Activated naive CD4-positive, alpha-beta T cell (primary cell): ENCODE results near the gene ELK4.

ENCODE experiments used
- DNase-seq, 4 experiments: peaks; one replicate each; lab custom pipeline; 2025; lab: John Stamatoyannopoulos, UW

The ELK4 gene

DNA sequence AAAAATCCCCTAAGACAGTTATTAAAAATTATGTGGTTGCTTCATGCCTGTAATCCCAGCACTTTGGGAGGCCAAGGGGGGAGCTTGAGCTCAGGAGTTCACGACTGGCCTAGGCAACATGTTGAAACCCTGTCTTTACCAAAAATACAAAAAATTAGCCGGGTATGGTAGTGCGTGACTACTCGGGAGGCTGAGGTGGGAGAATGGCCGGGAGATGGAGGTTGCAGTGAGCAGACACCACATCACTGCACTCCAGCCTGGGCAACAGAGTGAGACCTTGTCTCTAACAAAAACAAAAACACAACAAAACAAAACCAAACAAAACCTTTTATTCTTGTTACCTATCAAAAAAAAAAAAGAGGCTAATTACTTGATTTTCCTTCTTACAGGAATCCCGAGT, 2.1 kb downstream of the ELK4 start:
- no peak for DNase-seq

DNA sequence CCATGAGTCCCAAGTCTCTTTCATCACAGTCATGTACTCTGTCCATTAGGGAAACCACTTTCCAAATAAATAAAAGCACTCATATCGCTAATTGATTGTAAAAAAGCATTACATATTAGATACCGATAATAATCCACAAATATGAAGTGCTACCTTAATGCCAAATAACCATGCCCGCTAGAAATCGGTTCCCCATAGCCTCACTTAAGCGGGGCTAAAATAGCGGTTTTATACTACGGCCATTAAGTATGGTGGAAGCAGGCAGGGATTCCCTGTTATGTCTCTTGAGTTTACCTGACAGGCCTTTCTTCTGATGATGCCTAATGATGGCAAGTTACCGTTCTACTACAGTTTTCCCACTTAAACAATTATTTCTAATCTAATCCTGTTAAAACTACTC, 3.9 kb downstream of the ELK4 start:
- DNase-seq: no peak

DNA sequence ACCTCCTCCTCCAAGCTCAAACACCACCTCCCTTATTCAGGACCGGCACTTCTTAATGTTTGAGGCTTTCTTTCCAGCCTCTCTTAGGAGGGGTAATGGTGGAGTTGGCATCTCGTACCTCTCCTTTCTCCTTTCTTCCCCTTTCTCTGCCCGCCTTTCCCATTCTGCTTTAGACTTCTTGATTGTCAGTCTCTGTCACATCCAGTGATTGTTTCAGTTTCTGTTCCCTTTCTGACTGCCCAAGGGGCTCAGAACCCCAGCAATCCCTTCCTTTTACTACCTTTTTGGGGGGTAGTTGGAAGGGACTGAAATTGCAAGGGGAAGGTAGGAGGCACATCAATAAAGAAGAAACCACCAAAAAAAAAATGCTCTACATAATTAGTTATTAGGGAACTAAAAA, 5.6 kb downstream of the ELK4 start:
- no peak for DNase-seq

DNA sequence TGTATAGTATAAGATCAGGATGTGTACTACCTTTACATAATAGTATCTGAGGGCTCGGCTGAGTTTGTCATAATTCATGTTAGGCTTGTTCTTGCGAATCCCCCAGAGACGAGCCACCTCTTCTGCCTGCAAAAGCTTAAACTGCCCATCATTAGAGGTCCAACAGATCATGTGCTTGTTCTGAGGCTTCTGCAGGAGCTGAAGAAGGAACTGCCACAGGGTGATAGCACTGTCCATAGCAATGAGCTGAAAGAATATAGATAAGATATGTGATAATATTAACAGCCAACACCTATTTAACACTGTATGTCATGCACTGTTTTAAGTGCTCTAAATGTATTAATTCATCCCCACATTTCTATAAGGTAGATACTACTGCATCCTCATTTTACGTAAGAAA, 8.2 kb downstream of the ELK4 start:
- no peak for DNase-seq

DNA sequence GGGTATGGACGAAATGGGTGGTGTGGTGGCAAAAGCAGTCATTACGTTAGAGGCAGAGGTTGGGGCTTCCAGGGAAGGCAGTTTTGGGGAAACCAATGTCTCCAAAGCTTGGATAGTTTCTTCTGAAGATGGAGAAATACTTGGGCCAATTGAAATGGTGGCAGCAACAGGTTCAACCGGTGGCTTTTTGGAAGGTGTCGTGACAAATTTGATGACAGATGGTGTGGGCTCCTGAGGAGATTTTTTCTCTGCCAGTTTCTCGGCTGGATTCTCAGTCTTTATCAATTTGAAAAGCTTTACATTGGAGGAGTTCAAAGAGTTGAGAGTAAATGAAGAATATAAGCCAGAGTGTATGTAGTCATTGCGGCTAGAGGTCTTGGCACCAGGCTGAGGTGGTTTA, 11.5 kb downstream of the ELK4 start:
- DNase-seq: no peak

DNA sequence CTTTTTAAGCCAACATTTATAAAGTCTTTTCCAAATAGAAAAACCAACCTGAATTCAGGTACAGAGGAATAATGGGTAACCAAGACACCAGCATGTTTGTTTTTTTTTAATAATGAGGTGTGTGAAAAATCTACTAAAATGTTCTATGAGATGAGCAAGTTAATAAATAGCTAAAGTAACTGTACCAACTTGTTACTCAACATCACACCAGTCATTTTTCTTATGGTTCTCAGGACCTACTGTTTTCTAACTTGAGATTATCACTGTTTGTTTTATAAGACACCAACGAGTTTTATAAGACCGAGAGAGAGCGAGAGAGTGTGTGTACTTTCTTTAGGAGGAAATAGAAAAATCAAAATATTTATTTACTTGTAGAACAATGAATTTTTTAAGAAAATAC, 12.4 kb downstream of the ELK4 start:
- DNase-seq: no peak

- no peak for DNase-seq
Observed at GRCh38 chr1:205616563-205617293, 15.1 kb downstream of the ELK4 start.

- no peak for DNase-seq
Observed at GRCh38 chr1:205615789-205616188, 16.0 kb downstream of the ELK4 start.

DNA sequence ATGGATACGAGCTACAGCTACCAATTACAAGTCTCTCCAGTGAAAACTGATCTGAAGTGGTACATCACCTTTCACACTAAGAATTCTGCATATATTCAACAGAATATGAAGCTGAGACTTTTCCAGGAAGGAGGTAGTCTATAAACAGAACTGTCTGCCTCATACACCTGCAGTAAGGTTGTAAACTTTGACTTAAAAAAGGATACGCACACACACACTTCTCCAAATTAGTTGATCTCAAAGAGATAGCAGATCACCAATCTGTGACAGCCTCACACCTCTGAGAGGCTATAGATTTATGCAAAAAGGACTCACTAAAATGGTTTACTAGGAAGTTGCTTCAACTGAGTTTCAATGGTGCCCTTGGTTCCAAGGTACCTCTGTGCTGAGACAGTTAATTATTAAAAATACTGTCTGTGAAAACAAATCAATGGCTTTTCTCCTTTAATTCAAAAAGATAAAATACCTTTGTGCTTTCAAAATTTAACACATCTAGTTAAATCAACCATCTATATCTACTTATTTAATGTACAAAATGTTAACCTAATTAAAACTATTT, 17.9 kb downstream of the ELK4 start:
- DNase-seq: no peak

GRCh38 chr1:205612556-205612955, 19.3 kb downstream of the ELK4 start:
- no peak for DNase-seq

- DNase-seq: no peak
Observed at GRCh38 chr1:205612104-205612503, 19.7 kb downstream of the ELK4 start.

GRCh38 chr1:205610901-205611466, 20.8 kb downstream of the ELK4 start:
- DNase-seq: no peak

DNA sequence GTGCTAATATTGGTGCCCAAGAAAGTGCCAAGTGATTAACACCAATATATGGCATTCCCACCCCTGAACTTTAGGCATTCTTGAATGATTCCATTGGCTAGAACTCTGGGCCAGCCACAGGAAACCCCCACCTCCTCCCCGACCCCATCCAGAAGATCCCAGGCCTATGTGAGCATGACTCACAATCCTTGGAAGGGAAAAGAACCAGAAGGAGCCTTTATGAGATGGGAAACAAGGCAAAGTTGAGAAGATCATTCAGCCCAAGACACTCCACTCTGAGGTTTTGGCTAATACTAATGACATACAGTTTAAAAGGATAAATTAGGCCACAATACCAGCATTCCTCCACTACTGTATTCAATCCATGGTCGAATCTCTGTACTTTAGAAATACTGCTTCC, 21.8 kb downstream of the ELK4 start:
- no peak for DNase-seq

- DNase-seq: no peak
Observed at GRCh38 chr1:205604825-205605505, 26.8 kb downstream of the ELK4 start.

- DNase-seq: no peak
Observed at GRCh38 chr1:205604059-205604458, 27.8 kb downstream of the ELK4 start.

DNA sequence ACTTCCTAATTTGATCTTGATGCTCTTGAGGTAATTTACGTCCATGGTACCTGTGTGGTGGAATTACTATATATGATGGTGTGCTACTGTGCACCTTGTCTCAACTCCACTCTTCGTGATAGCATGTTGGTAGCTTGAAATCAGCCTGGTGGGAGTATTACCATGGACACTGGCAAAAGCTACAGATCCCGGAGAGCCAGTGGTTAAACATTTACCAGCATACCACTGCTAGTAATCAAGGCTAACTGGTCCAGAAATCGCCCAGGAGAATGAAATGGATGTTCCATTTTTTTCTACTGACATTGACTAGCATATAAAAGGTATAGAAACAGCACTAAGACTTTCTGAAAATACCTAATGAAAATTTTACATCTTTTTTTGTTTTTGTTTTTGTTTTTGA, 30.6 kb downstream of the ELK4 start:
- DNase-seq: no peak

DNA sequence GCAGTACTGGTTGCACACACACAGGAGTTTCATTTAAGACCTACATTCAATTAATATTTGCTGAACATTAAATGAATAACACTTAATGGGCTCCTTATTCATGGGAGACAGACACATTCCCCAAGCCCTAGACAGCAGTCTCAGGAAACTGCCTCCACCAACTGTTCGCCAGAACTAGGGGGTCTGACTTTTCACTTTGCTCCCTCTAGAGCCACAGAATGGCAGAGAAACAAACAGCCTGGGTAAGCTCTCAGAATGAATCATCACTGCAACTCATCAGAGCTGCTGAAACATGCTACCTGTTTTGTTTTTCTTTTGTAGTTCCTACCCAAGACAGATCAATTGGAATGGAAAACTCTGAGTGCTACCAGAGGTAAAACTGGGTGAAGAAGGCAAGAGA, 31.7 kb downstream of the ELK4 start:
- no peak for DNase-seq

GRCh38 chr1:205599669-205600042, 32.2 kb downstream of the ELK4 start:
- no peak for DNase-seq

DNA sequence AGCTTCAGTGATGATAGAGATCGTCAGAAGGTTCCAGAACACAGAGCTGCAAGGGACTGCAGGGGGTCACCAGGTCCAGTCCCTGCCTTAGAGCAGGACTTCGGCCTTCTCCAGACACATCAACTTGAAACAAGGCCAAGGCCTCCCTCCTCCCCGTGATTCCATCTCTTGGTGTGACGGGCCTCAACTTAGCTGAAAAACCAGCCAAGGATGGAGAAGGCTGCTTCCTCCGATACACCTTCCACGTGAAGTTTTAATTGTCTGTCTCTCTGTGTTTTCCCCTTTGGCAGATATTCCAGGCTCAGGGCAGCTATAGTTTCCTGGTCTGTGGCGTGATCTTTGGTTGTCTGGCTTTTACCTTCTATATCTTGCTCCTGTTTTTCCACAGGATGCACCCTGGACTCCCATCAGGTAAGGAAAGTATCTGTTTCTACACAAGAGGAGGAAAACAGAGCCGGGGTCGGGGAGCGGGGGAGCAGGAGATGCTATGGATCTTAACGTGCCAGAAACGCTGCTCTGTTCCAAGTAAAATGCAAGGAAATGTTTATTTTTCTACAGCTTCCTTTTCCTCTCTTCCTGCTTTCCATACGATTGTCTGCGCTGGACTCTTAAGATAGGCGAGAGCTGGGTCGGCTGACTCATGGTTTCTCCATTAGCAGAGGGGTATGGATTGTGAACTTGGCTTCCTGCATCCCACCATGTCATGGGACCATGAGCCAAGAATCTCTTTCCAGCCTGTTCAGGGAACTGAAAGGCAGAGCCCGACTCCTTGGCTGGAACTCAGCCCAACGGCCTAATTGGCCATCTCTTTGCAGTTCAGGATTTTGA, 32.8 kb downstream of the ELK4 start:
- DNase-seq: no peak

- DNase-seq: no peak
Observed at GRCh38 chr1:205597691-205598314, 34.0 kb downstream of the ELK4 start.

GRCh38 chr1:205596876-205597275, 34.9 kb downstream of the ELK4 start:
- no peak for DNase-seq

DNA sequence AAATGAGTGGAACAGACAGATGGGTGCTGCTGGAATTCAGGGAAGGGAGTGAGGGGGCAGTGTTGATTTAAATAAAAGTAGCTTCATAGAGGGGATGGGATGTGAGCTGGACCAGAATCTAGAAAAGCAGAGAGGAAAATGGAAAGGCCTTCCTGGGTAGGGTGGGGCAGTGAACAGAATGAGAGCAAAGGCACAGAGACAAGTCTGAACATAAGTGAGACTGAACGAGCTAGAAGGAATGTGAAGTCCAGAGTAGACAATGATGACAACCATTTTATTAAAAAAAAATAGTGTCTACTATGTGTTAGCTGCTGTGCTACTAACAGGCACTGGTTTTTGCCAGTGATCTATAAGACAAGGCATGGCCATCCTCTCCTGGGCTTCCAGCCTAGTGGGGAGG, 36.0 kb downstream of the ELK4 start:
- DNase-seq: no peak
